ENCODE data around the gene EFNA5.
"Not testable (repeated sequence)": the region's sequence is repeated elsewhere in the genome, so short reads cannot be mapped to it uniquely, and the experiment has no call there.

The EFNA5 gene

DNA sequence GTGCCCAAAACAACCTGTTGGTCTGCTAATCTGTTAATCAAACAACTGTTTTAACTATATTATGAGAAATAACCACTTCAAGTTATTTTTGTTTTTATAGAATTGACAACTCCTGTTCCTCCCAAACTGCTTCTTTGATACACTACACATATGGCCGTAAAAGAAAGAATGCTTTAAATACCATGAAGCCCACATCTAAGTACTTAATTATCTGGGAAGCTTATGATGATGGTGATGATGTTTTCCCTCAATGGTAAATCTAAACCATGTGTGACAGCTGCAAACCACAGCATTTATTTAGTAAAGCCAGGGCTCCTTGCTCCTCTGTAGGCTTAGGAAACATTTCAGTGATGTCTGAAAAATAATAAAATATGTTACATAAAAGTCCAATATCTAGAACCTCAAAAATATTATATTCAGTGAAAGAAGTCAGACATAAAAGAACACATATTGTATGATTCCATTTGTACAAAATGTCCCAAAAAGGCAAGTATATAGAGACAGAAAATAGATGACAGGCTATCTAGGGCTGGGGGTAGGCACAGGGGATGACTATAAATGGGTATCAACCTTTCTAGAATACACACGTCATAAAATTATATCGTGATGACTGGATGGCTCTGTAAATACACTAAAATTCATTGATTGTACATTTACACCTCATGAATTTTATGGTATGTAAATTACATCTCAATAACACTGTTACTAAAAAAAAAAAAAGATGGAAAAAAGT is 154.1 kb downstream of the EFNA5 start:
- no peak for DNase-seq

DNA sequence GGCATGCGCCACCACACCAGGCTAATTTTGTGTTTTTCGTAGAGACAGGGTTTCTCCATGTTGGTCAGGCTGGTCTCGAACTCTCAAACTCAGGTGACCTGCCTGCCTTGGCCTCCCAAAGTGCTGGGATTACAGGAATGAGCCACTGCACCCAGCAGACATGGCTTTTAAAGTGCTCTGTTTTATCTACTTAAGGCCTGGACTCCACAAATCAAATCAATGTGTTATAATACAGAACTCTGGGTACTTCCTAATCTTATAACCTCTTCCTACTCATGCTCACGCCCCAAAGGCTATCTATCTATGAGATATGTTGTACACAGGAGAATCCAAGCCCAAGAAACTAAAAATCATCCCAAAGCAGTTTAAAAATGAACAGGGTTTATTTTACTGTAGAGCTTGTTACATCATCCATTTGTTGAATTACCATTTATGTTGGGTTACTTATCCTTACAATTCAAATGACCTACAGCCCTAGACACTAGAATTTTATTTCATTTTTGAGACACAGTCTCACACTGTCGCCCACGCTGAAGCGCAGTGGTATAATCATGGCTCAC is 155.1 kb downstream of the EFNA5 start:
- DNase-seq: no peak

DNA sequence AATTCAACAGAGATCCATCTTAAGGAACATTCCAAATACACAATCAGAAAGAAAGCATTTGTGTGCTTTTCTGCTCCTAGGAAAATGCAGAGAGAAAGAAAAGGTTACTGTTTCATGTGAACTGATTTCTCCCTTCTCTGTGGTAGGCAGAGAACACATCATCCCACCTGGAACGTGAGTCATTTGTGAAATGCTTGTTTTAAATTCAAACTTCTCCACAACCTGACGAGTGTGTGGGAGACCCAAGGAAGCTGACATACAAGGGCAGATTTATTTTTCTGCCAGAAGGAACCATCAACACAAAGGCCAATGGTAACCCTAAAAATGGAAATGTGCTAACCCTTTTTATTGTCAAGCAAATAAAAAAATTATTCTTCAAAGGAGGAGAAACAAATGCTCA is 156.4 kb downstream of the EFNA5 start:
- no peak for DNase-seq

DNA sequence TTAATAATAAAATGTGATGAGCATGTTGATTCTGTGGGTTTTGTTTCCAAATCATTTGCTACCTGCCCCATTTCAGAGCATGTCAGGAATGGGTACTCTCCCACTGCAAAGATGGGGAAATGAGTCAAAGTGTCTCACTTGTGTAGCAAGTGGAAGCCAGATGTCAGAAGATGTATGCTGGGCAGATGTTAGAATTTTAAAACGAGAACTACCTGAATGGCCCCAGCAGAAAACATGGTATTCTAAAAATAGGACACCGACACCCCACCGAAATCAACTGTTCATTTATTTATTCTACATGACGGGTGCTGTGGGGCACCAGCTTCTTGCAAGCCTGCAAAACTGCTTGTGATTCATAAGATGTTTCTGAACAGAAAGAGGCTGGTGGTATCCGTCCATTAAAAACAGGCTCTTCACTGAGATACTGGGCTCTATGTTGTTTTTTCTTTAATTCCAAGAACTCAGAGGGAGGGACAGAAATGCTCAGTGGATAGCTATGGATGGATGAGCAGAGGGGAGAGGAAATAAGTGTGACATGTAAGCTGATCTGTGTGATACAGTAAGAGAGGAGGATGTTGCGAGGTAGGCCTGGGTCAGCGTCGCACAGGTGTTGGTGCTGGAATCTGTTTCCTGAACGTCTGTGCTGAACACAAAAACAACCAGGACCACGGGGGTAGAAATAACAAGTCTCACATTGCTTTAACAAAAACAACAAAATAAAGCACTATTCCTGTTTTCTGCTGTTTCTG is 157.2 kb downstream of the EFNA5 start:
- peak; percentile 34 for DNase-seq

DNA sequence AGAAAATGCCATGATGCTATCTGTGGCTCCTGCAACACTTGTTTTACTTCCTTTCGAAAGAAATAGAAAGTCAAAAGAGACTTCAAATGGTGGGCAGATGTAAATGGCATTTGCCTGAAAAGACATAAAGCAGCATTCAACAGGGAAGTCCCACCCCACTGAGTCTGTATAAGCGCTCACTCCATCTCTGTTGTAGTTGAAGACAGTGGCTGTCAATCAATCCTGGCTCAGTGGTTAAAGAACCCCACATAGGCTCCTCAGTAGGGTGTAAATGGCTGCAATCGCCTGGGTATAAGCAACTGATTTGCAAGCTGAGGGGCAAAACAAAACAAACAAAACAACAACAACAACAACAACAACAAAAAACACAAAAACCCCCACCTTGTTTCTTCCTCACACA is 158.7 kb downstream of the EFNA5 start:
- no peak for DNase-seq

DNA sequence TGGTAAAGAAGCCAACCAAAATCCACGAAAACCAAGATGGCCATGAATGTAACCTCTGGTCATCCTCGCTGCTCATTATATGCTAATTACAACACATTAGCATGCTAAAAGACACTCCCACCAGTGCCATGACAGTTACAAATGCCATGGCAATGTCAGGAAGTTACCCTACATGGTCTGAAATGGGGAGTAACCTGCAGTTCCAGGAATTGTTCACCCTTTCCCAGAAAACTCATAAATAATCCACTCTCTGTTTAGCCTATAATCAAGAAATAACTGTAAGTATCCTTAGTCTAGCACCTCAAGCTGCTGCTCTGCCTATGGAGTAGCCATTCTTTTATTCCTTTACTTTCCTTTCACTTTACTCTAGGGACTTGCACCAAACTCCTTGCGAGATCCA is 160.6 kb downstream of the EFNA5 start:
- no peak for DNase-seq

- peak; percentile 47 for DNase-seq
Observed at GRCh38 chr5:107508097-107508496, 162.6 kb downstream of the EFNA5 start.

DNA sequence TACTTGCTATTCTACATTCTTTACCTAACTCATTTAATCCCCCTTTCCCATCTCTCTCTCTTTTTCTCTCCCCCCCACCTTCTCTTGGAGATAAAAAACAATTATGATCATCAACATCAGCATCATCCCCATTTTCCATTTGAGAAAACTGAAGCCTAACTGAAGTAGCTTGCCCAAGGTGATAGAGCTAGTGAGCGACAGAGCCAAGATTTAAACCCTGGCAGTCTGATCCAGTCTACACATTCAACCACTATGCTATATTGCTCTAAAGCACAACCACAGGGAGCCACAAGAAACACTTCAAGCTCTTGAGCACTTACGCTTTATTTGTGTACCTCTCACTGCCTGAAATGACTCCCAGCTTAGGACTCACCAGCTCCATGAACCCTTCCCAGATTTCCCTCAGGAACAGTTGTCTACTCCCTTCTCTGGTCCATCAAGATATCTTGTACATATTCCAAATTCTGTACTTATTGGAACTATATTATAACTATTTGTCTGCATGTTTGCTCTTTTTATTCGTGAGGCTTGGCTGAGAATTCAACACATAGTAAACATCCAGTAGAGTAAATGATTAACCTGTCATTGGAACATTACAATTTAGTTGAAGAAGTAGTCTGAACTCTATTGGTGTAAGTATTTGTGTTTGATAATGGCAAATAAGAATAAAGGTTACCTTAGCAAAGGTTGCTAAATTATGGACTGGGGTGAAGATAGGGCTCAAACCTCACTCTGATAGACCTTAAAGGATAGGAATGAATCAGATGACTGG is 164.8 kb downstream of the EFNA5 start:
- peak; percentile 88 for DNase-seq

- peak; percentile 73 for DNase-seq
Observed at GRCh38 chr5:107504424-107504823, 166.3 kb downstream of the EFNA5 start.

DNA sequence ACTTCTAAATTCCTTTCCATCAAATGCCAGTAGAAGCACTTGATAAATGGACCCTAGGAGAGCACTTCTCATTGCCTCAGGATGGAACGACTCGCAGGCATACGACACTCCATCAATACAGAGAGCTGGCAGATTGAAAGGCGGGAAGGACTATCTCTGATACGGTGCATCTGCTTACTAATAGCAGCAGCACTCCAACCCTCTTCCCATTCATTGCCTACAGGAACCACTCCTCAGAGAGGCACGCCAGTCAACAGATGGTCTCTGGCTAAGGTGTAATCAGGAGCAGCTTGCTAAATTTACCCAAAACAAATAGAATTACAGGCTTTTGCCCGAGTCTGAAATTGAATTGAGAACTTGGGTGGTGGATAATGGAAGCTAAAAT is 168.1 kb downstream of the EFNA5 start:
- DNase-seq: peak; percentile 99

DNA sequence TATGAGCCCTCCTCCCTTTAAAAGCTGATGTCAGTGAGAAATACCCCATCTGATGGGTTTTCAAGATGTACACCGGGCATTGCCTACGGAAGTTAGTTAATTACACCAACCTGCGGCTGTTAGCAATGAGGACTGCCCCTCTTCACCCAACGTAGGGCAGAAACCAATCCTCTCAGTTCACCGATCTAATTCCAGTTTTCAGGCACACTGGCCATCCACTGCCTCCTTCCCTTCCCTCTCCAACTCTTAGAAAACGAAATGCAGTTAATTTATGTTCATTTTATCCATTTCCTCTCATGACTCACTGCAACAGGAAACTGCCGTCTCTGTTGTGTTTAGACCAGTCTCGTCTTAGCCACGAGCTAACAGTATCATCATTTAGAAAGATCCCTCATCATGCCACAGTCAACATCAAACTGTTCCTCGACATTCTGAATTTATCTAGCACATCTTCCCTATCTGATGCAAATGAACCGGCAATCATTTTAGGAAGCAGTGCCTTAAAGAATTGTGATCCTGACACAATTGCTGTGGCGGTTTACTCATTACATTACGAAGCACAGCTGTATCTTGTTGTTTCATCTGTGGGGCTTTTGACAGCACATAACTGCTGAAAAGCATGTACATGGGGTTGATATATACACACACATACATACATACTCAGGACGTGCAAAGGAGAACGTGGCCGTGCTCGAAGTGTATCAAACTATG is 168.6 kb downstream of the EFNA5 start:
- peak; percentile 76 for DNase-seq

- peak; percentile 40 for DNase-seq
Observed at GRCh38 chr5:107500840-107501239, 169.9 kb downstream of the EFNA5 start.

DNA sequence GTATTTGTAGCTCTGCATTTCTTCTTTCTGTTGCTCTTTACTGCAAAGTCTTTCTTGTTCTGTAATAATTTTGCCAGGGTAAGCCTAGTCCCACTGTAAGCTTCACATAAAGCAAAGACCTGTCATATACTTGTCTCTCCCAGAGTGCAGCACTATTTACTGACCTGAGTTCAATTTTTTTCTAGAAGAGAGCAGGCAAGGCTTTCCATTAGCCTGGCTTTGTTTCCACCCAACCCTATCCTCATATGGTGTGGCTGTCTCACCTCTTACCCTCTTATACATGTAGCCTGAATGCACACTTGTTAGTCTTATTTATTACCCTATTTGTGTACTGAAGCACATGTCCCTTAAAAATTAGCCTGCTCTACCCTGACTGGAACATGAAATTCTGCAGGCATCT is 170.4 kb downstream of the EFNA5 start:
- peak; percentile 71 for DNase-seq

- DNase-seq: peak; percentile 73
Observed at GRCh38 chr5:107499776-107500175, 171.0 kb downstream of the EFNA5 start.

DNA sequence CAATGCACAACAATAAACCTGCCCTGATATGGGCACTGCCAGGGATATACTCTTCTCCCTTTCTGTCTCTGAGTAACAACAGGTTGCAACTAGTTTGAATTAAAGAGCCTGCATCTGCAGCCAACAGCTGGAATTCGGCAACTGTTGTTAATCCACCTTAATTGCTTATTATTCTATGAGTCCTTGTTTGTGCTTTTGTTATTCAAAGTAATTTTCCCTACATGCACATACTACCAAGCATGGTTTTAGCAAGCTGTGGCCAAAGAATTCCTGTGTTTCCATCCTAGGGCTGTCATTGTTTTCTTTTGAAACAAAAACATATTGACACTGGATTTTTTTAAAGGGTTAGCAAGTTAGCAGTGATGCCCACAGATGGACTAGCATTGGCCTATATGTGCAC is 171.5 kb downstream of the EFNA5 start:
- peak; percentile 65 for DNase-seq

- peak; percentile 67 for DNase-seq
Observed at GRCh38 chr5:107496466-107496865, 174.3 kb downstream of the EFNA5 start.

DNA sequence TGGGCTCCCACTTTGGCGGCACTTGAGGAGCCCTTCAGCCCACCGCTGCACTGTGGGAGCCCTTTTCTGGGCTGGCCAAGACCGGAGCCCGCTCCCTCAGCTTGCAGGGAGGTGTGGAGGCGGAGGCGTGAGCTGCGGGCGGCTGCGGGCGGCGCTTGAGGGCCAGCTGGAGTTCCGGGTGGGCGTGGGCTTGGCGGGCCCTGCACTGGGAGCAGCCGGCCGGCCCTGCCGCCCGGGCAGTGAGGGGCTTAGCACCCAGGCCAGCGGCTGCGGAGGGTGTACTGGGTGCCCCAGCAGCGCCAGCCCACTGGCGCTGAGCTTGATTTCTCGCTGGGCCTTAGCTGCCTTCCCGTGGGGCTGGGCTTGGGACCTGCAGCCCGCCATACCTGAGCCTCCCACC is 176.6 kb downstream of the EFNA5 start:
- DNase-seq: not testable (repeated sequence)

DNA sequence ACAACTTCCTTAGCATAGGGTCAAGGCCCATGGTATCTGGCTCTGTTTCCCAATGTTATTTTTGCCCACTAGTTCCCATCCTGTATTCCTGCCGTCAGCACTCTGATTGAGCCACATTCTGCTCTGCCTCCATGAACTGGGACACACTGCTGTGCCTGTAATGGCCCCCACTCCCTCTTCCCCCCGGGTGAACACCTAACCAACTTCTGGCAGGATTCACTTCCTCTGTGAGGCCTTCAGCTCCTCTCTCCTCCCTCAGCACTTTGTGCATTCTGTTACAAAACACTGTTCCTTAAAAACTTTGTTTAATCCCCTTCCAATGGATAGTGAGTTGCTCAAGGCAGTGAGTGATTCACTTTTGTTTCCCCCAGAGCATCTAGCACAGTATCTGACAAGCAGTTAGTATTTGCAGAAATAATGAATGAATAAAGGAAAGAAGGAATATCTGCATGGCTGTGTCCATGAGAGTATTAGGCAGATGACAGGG is 183.6 kb downstream of the EFNA5 start:
- no peak for DNase-seq

DNA sequence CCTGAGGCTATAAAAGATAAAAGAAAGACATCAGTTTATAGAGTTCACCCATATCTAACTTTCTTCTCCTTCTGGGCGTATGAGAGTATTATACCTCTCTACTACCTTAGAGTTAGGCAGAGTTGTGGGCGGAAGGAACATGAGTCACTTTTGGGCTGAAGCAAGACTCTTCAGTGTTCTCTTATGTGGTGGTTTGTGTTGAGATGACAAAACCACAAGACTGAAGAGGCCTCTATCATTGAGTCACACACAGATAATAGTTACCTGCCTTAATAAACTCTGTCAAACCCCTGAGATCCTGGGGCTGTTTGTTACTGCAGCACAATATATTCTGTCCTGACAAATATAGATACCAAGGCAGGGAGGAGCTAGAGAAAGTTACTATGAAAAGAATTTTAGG is 184.2 kb downstream of the EFNA5 start:
- no peak for DNase-seq

DNA sequence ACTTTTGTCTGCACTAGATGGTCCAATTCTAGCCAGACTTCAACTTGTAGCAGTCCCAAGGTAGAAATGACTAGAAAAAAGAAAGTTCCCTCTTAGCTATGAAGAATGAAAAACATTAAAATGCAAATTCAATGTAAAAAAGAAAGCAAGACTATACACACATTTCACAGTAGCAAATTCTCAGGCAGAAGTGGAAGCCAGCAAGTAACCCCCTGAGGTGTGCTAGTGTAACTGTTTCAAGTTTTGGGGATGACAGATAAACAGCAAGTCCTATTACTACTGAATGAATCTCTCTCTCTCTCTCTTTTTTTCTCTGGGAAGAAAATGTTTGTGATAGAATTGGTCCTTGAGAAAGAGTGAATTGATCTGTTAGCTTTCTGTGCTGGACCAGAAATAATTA is 185.6 kb downstream of the EFNA5 start:
- DNase-seq: no peak

DNA sequence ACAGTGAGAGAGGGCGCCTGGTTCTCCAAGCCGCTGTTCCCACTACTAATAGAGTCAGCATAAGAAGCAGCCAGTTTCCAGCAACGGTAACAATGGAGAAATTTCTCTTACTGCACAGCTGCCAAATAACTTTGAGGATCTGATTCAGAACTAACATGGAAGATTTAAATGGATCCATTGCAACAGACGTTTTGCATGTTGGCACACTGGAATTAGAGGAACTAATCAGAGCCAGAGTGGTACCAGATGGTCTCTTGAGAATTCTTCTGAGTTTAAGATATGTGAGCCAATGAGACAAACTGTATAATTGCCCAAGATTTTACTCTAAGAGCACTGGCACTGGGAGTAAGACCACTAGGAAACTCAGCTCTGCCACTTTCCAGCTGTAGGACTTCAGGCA is 186.5 kb downstream of the EFNA5 start:
- DNase-seq: peak; percentile 71

DNA sequence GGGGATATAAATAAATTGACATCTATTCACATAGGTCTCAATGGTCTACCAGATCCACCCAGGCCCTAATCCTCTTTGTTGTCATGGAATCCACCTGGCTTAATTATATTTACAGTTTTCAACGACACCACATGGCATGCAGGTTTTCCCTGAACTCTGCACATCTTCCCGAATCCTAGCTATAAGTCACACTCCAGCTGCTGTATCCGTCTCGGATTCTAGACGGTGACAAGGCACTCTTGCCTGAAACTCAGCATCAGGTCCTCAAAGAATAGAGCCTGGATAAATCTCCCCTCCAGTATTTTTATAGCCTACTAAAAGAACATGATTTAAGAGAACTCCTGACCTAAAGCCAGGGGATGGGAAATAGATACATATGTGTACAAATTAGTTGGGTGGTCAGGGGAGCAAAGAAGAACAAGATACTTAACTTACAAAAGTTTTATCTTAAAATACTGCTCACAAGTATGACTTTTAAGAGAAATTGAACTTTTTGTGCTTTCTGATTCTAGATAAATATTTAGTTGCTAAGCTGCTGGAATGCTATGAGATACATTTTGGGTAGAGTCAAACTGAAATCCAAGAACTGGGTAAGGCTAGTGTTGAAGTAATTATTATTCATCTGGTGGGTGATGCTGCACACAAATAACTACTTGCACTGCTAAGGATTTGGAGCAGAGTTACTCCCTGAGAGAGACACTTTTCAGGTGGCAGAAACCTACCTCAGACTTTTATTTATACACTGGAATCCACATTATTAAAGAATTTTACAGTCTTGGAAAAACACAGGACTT is 187.3 kb downstream of the EFNA5 start:
- peak; percentile 93 for DNase-seq

All from NCI-H69 (cell line).